ENCODE results near the gene CLUH. TPM values are rescaled to one million over a fixed set of nuclear protein-coding genes. Genes with fewer than 3 reads are reported as not detected.

Gene CLUH
- total RNA-seq, 1 donor from 2014 or later, result 6.8 TPM

GRCh38 chr17:2719861-2720260 is 8.3 kb upstream of the CLUH start:
- H3K9ac ChIP-seq, result no peak overlapping the region
- H3K4me2 ChIP-seq, result peak overlapping the region; percentile 57
- H3K27ac Mint-ChIP-seq, result no peak overlapping the region
- H3K4me1 Mint-ChIP-seq, result no peaks in the 10 kb centered on the region
- H3K4me1 ChIP-seq, result peaks cover 7% of the 10 kb centered on the region
- H3K27ac ChIP-seq, result no peak overlapping the region
- H2AFZ ChIP-seq (replicated peaks), result no peak overlapping the region
- H3K79me2 ChIP-seq (ENCODE audit: low read depth), result no peaks in the 10 kb centered on the region
- no peaks in the 10 kb centered on the region for H3K36me3 Mint-ChIP-seq
- H3K27me3 ChIP-seq, result peaks cover 18% of the 10 kb centered on the region
- peaks cover 26% of the 10 kb centered on the region for H3F3A ChIP-seq (ENCODE audit: low read depth)
- H3K36me3 ChIP-seq, result no peaks in the 10 kb centered on the region
- no peak overlapping the region for H3K4me3 ChIP-seq
- no peaks in the 10 kb centered on the region for H4K20me1 ChIP-seq (ENCODE audit: low read depth)
- no peak overlapping the region for H3K4me3 Mint-ChIP-seq
- peak; percentile 46 for DNase-seq (ENCODE audit: low spot score)
- peaks cover 10% of the 10 kb centered on the region for H3K27me3 Mint-ChIP-seq (ENCODE audit: insufficient read depth, low read depth)
- H3K9me3 Mint-ChIP-seq, result no peaks in the 10 kb centered on the region
- TF ChIP-seq EZH2 (IDR thresholded peaks at IDR 0.05), result no peak
- TF ChIP-seq, protein P1, sequence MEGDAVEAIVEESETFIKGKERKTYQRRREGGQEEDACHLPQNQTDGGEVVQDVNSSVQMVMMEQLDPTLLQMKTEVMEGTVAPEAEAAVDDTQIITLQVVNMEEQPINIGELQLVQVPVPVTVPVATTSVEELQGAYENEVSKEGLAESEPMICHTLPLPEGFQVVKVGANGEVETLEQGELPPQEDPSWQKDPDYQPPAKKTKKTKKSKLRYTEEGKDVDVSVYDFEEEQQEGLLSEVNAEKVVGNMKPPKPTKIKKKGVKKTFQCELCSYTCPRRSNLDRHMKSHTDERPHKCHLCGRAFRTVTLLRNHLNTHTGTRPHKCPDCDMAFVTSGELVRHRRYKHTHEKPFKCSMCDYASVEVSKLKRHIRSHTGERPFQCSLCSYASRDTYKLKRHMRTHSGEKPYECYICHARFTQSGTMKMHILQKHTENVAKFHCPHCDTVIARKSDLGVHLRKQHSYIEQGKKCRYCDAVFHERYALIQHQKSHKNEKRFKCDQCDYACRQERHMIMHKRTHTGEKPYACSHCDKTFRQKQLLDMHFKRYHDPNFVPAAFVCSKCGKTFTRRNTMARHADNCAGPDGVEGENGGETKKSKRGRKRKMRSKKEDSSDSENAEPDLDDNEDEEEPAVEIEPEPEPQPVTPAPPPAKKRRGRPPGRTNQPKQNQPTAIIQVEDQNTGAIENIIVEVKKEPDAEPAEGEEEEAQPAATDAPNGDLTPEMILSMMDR (IDR thresholded peaks at IDR 0.05), result no peak
- no peak for TF ChIP-seq EZH2phosphoT487 (IDR thresholded peaks at IDR 0.05)
- no peaks in the 10 kb centered on the region for H3K9me3 ChIP-seq (ENCODE audit: low read depth)

DNA sequence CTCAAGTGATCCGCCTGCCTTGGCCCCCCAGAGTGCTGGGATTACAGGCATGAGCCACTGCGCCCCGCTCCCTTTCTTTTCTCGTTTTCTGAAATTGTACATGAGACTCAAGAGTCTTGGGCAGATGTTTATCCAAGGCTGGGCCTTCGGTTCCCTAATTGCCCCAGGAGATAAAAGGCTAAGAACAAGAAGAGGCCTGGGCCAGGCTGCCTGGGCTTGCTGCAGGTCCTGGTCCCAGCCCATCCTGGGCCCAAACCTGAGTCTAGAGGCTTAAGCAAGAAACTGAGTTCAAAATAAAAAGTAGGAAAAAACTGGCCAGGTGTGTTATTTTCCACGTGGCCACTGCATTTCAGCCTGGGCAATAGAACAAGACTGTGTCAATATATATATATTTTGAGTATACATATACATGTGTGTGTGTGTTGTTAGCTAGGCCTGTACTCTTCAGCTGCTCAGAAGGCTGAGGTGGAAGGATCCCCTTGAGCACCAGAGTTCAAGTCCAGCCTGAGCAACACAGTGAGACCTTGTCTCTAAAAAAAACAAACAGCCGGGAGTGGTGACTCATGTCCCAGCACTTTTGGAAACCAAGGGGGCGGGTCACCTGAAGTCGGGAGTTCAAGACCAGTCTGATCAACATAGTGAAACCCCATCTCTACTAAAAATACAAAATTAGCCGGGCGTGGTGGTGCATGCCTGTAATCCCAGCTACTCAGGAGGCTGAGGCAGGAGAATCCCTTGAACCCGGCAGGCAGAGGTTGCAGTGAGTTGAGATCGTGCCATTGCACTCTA is 6.8 kb upstream of the CLUH start:
- Histone ChIP-seq H3K36me3 (no peaks in the 10 kb centered on the region), H3K27me3 (peaks cover 5% of the 10 kb centered on the region), H3K4me2 (no peak overlapping the region), H3K9me3 (ENCODE audit: low read depth) (no peaks in the 10 kb centered on the region), H3K79me2 (ENCODE audit: low read depth) (no peaks in the 10 kb centered on the region), H3F3A (ENCODE audit: low read depth) (peaks cover 15% of the 10 kb centered on the region), H3K4me3 (no peak overlapping the region), H4K20me1 (ENCODE audit: low read depth) (no peaks in the 10 kb centered on the region), H3K9ac (no peak overlapping the region), H2AFZ (replicated peaks) (no peak overlapping the region), H3K27ac (no peak overlapping the region), H3K4me1 (peaks cover 7% of the 10 kb centered on the region)
- Mint-ChIP-seq H3K4me1 (no peaks in the 10 kb centered on the region), H3K9me3 (no peaks in the 10 kb centered on the region), H3K27ac (no peak overlapping the region), H3K4me3 (no peak overlapping the region), H3K36me3 (no peaks in the 10 kb centered on the region), H3K27me3 (ENCODE audit: insufficient read depth, low read depth) (peaks cover 8% of the 10 kb centered on the region)
- no peak for DNase-seq (ENCODE audit: low spot score)
- TF ChIP-seq, protein P1 (IDR thresholded peaks at IDR 0.05), result no peak
- no peak for TF ChIP-seq EZH2phosphoT487 (IDR thresholded peaks at IDR 0.05)
- TF ChIP-seq EZH2 (IDR thresholded peaks at IDR 0.05), result no peak

DNA sequence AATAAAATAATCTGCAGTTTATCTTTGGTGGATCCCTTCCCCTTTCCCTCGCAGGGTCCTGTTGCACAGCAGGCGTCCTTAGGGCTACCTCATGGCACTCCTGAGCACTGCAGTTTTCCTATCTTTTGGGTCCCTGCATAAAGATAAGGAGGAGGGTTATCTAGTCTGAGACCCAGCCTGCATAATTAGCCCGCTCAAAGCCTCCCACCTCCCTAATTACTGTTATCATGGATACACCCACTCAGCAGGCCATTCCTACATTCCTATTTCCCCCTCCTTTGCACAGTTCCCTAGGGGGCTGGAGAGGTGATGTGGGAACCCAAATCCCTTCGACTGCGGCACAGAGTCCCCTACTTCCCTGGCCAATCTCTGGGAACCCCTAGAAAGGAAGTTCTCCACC is 5.1 kb upstream of the CLUH start:
- Histone ChIP-seq H3K9me3 (ENCODE audit: low read depth) (no peaks in the 10 kb centered on the region), H3K9ac (no peak overlapping the region), H3F3A (ENCODE audit: low read depth) (peaks cover 9% of the 10 kb centered on the region), H3K4me2 (no peak overlapping the region), H4K20me1 (ENCODE audit: low read depth) (no peaks in the 10 kb centered on the region), H2AFZ (replicated peaks) (no peak overlapping the region), H3K27me3 (peaks cover 13% of the 10 kb centered on the region), H3K4me3 (no peak overlapping the region), H3K79me2 (ENCODE audit: low read depth) (no peaks in the 10 kb centered on the region), H3K36me3 (no peaks in the 10 kb centered on the region), H3K4me1 (peaks cover 7% of the 10 kb centered on the region), H3K27ac (no peak overlapping the region)
- H3K4me3 Mint-ChIP-seq, result no peak overlapping the region
- H3K36me3 Mint-ChIP-seq, result no peaks in the 10 kb centered on the region
- no peak for TF ChIP-seq EZH2phosphoT487 (IDR thresholded peaks at IDR 0.05)
- TF ChIP-seq, protein P1 (IDR thresholded peaks at IDR 0.05), result no peak
- TF ChIP-seq EZH2 (IDR thresholded peaks at IDR 0.05), result no peak
- no peak for DNase-seq (ENCODE audit: low spot score)
- H3K27me3 Mint-ChIP-seq (ENCODE audit: insufficient read depth, low read depth), result peaks cover 3% of the 10 kb centered on the region
- no peak overlapping the region for H3K27ac Mint-ChIP-seq
- peaks cover 9% of the 10 kb centered on the region for H3K4me1 Mint-ChIP-seq
- no peaks in the 10 kb centered on the region for H3K9me3 Mint-ChIP-seq

Data from neural progenitor cell (in vitro differentiated cells).